HG03025 (cell line): Measurements from ENCODE around the gene ARMS2.

Source experiments
- ATAC-seq: cut with Tn5 transposase; IDR thresholded peaks from one replicate; pipeline ENCODE4 v1.9.1; 2021; ENCODE audit warnings: mild to moderate bottlenecking, moderate library complexity; ENCODE audit not compliant: unreplicated experiment, low FRiP score

The ARMS2 gene

GRCh38 chr10:122450353-122450990 is 4.0 kb upstream of the ARMS2 start:
- ATAC-seq = no peak

- no peak for ATAC-seq
Measured at GRCh38 chr10:122454071-122454470, 382 bp upstream of the ARMS2 start.

- ATAC-seq = no peak
Measured at GRCh38 chr10:122455376-122456079, 1.1 kb downstream of the ARMS2 start.

- no peak for ATAC-seq
Measured at GRCh38 chr10:122457934-122458333, 3.5 kb downstream of the ARMS2 start.

GRCh38 chr10:122458693-122459092 is 4.2 kb downstream of the ARMS2 start:
- no peak for ATAC-seq

GRCh38 chr10:122459561-122460273 is 5.3 kb downstream of the ARMS2 start:
- no peak for ATAC-seq

GRCh38 chr10:122460891-122461293 is 6.4 kb downstream of the ARMS2 start:
- ATAC-seq = no peak

GRCh38 chr10:122461367-122461728 is 6.9 kb downstream of the ARMS2 start, which contains the start of gene HTRA1:
Gene HTRA1 (plus strand): TSS chr10:122461553. CDS start chr10:122461653, 100 bp downstream.
- ATAC-seq = no peak

- no peak for ATAC-seq
Measured at GRCh38 chr10:122461729-122462532, 7.5 kb downstream of the ARMS2 start.

GRCh38 chr10:122462533-122463465 is 8.3 kb downstream of the ARMS2 start:
- no peak for ATAC-seq

- ATAC-seq = no peak
Measured at GRCh38 chr10:122463466-122464249, 9.2 kb downstream of the ARMS2 start.

- no peak for ATAC-seq
Measured at GRCh38 chr10:122464250-122464510, 9.7 kb downstream of the ARMS2 start.

GRCh38 chr10:122464586-122464985 is 10.1 kb downstream of the ARMS2 start:
- ATAC-seq = no peak

- ATAC-seq = no peak
Measured at GRCh38 chr10:122465401-122466040, 11.1 kb downstream of the ARMS2 start.

- ATAC-seq = no peak
Measured at GRCh38 chr10:122466951-122467381, 12.5 kb downstream of the ARMS2 start.

- ATAC-seq = no peak
Measured at GRCh38 chr10:122467701-122468100, 13.2 kb downstream of the ARMS2 start.

- no peak for ATAC-seq
Measured at GRCh38 chr10:122468307-122468925, 14.0 kb downstream of the ARMS2 start.
